ENCODE data around the gene PPP2R2D.

Gene PPP2R2D

GRCh38 chr10:132001238-132001972 is 100.6 kb downstream of the PPP2R2D start:
- DNase-seq, result no peak

GRCh38 chr10:132002004-132002403 is 101.2 kb downstream of the PPP2R2D start:
- DNase-seq, result no peak

- no peak for DNase-seq
These were observed 102.6 kb downstream of the PPP2R2D start for GRCh38 chr10:132003282-132003924.

DNA sequence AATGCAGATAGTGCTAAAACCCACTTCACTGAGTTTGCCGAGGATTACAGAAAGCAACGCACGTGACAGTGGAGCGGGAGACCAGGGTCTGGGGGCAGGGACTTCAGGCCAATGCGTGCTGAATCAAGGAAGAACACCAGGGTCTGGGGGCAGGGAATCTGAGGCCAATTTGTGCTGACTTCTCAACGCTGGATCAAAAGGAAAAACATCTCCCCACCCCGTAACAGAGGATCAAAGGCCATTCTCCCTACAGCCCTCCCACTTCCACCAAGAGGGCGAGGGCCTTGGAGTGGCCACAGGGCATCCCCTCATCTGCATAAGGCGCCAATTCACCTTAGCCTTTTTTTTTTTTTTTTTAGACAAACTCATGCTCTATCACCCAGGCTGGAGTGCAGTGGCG is 103.2 kb downstream of the PPP2R2D start:
- DNase-seq, result no peak

DNA sequence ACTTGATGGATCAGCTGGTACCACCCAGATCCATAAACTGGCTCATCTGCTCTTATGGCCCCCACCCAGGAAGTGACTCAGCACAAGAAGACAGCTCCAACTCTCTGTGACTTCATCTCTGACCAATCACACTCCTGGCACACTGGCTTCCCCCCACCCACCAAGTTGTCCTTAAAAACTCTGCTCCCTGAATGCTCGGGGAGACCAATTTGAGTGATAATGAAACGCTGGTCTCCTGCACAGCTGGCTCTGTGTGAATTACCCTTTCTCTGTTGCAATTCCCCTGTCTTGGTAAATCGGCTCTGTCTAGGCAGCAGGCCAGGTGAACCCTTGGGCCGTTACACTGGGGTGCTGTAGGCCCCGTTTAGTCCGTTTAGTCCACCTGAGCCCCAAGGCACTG is 104.3 kb downstream of the PPP2R2D start:
- no peak for DNase-seq

DNA sequence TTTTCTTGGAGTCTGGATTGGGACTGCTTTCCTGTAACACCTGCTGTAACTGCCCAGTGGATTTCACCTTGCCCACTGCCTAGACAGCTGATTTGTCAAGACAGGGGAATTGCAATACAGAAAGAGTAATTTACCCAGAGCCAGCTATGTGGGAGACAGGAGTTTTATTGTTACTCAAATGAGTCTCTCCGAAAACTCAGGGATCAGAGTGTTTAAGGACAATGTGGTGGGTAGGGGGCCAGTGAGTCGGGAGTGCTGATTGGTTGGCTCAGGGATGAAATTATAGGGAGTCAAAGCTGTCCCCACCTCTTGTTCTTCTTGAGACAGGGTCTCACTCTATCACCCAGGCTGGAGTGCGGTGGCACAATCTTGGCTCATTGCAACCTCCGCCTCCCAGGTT is 106.2 kb downstream of the PPP2R2D start:
- DNase-seq, result no peak

DNA sequence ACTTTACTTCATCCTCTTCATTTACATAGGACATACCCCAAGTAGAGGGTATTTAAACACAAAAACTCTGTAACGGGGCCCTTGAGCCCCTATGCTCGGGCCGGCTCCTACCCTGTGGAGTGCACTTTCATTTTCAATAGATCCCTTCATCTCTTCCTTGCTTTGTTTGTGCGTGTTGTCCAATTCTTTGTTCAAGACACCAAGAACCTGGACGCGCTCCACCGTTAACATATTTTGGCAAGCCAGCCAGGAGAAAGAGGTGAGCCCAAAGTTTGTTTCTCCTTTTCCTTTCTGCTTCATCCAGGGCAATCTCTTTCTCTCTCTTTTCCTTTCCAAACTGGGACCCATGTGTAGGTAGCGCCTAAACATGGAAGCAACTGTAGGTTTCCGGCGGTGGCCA is 106.9 kb downstream of the PPP2R2D start:
- DNase-seq, result no peak
